WI38 (cell line): ENCODE results near the gene GNG7.

Experiments
- H3K4me3 ChIP-seq: 2 replicates; pipeline ENCODE4 v1.5.1; 2011; ENCODE audit warnings: low read depth, mild to moderate bottlenecking, control low read depth, low read length
- CTCF ChIP-seq: IDR thresholded peaks from 2 replicates; pipeline ENCODE4 v1.5.1; 2012; ENCODE audit warnings: low read depth, mild to moderate bottlenecking, control low read depth, low read length

The GNG7 gene

GRCh38 chr19:2703077-2703437 lies 563 bp upstream of the GNG7 start:
- no peak overlapping the region for H3K4me3 ChIP-seq
- TF ChIP-seq CTCF: no peak

GRCh38 chr19:2701361-2702169 lies 929 bp downstream of the GNG7 start:
- no peak for TF ChIP-seq CTCF
- no peak overlapping the region for H3K4me3 ChIP-seq

DNA sequence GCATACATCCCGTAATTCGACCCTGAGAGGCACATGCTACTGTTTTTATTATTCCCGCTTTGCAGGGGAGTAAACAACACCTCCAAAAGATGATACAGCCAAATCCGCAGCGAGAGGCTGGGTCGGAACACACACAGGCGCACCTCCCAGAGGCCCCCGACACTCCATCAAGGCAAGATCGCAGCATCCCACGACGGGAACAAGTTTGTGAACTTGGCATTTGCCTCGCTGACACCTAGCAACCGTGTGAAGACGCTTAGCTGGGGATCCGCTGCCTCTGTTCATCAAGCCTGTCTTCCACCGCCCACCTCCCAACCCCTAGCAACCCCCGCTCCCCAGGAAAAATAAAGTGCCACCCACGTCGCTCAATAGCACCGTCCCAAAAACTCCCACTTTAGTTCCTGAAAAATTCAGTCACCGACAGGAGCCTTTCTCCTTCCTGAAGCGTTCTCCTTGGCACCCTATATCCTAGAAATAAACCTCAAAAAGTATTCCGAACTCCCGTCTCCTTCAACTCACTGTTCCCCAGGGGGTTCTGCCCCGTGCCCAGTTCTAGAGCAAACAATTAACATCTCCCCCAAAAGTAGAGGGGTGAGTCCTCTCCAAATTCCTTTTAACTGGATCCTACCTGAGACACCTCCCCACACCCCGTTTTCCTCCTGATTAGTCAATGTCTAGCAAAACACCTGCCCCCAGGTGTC lies 1.7 kb downstream of the GNG7 start:
- H3K4me3 ChIP-seq: no peak overlapping the region
- TF ChIP-seq CTCF: no peak

- TF ChIP-seq CTCF: no peak
- no peak overlapping the region for H3K4me3 ChIP-seq
These were observed 2.9 kb downstream of the GNG7 start for GRCh38 chr19:2699413-2700140.

DNA sequence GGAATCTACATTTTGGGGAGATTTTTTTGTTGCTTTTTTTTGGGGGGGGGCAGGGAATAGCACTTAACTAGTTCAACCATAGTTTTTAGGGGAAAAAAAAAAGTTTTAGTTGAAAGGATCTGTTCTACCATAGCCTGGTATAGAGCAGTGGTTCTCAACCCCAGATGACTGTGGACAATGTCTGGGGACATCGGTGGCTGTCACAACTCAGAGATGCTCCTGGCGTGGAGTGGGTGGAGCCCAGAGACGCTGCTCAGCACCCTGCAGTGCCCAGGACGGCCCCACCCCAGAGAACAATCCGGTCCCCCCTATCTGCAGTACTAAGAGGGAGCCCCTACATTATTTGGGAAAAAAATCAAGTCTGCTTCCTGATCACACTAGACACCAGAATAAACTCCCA lies 8.3 kb downstream of the GNG7 start:
- no peak overlapping the region for H3K4me3 ChIP-seq
- no peak for TF ChIP-seq CTCF

DNA sequence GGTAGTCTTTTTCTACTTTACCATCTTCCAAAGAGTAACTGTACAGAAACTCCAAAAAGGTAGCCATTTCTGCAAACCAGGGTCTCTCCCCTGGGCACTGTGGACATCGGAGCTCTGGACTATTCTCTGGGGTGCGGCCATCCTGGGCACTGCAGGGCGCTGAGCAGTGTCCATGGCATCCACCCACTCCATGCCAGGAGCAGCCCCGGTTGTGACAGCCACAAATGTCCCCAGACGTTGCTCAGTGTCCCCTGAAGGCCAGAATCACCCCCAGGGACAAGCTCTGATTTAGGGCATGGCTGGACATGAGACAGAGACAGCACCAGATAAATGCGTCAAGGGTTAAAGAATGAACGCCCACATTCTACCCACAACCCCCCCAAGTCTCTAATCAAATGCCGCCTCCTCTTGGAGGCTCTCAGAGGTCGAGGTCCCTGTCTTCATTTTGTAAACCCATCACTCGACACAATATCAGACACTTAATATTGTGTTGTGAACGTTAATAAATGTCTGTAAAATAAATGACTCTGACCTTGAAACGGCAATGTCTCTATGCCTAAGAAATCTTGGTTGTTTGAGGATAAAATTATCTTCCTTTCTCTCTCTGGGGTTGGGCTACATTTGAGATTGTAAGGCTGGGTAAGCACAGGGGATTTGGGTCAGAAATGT lies 8.9 kb downstream of the GNG7 start:
- H3K4me3 ChIP-seq: no peak overlapping the region
- TF ChIP-seq CTCF: no peak

GRCh38 chr19:2691951-2692350 lies 10.5 kb downstream of the GNG7 start:
- TF ChIP-seq CTCF: no peak

More at GRCh38 chr19:2691951-2692350, 10.5 kb downstream of the GNG7 start:
- no peak overlapping the region for H3K4me3 ChIP-seq
